ENCODE data around the gene STOML1.
"Not testable (repeated sequence)": the region's sequence is repeated elsewhere in the genome, so short reads cannot be mapped to it uniquely, and the experiment has no call there.

The STOML1 gene

GRCh38 chr15:73944161-73945129 is 47.6 kb downstream of the STOML1 start:
- no peak for DNase-seq

- no peak for DNase-seq
Observed at GRCh38 chr15:73942751-73943270, 49.3 kb downstream of the STOML1 start.

- DNase-seq: no peak
Observed at GRCh38 chr15:73941871-73942635, 50.0 kb downstream of the STOML1 start.

- DNase-seq: no peak
Observed at GRCh38 chr15:73941449-73941848, 50.6 kb downstream of the STOML1 start.

GRCh38 chr15:73941044-73941443 is 51.1 kb downstream of the STOML1 start:
- DNase-seq: no peak

- no peak for DNase-seq
Observed at GRCh38 chr15:73940061-73940981, 51.8 kb downstream of the STOML1 start.

- DNase-seq: no peak
Observed at GRCh38 chr15:73939138-73939537, 53.0 kb downstream of the STOML1 start.

- DNase-seq: not testable (repeated sequence)
Observed at GRCh38 chr15:73938516-73938915, 53.6 kb downstream of the STOML1 start.

- no peak for DNase-seq
Observed at GRCh38 chr15:73937726-73938125, 54.4 kb downstream of the STOML1 start.

- DNase-seq: no peak
Observed at GRCh38 chr15:73937296-73937695, 54.8 kb downstream of the STOML1 start.

GRCh38 chr15:73936588-73937290 is 55.4 kb downstream of the STOML1 start:
- DNase-seq: no peak

GRCh38 chr15:73936181-73936580 is 55.9 kb downstream of the STOML1 start:
- DNase-seq: no peak

GRCh38 chr15:73935547-73935946 is 56.5 kb downstream of the STOML1 start:
- no peak for DNase-seq

GRCh38 chr15:73934281-73934680 is 57.8 kb downstream of the STOML1 start:
- no peak for DNase-seq

- DNase-seq: no peak
Observed at GRCh38 chr15:73932381-73933191, 59.5 kb downstream of the STOML1 start.

GRCh38 chr15:73931441-73931840 is 60.7 kb downstream of the STOML1 start:
- no peak for DNase-seq

- DNase-seq: no peak
Observed at GRCh38 chr15:73930790-73931281, 61.3 kb downstream of the STOML1 start.

- DNase-seq: no peak
Observed at GRCh38 chr15:73930371-73930770, 61.7 kb downstream of the STOML1 start.

GRCh38 chr15:73928971-73929627 is 63.0 kb downstream of the STOML1 start:
- DNase-seq: no peak
